ENCODE measurements around the gene PPM1H.

Gene PPM1H

GRCh38 chr12:62695696-62696095, 239.3 kb downstream of the PPM1H start:
- ATAC-seq (ENCODE audit: insufficient read depth, low read depth) (no peak), DNase-seq (no peak)
- Histone ChIP-seq H3K27ac (ENCODE audit: low read length) (no peak overlapping the region), H3K4me3 (ENCODE audit: low read depth in 1 of 2, low read length in 2 of 2) (no peak overlapping the region), H3K27me3 (ENCODE audit: insufficient read depth, low read length, poor library complexity) (no peaks in the 10 kb centered on the region), H3K9ac (ENCODE audit: low read depth, low read length) (no peak overlapping the region), H3K9me3 (ENCODE audit: insufficient read depth, low read length, severe bottlenecking) (no peaks in the 10 kb centered on the region), H4K20me1 (ENCODE audit: insufficient read depth, low read length) (no peaks in the 10 kb centered on the region), H2AFZ (ENCODE audit: low read depth, low read length) (no peak overlapping the region), H3K36me3 (ENCODE audit: insufficient read depth, low read length) (no peaks in the 10 kb centered on the region), H3K4me2 (ENCODE audit: insufficient read depth, low read length) (no peak overlapping the region), H3K4me1 (ENCODE audit: insufficient read depth, low read length) (no peaks in the 10 kb centered on the region), H3K79me2 (ENCODE audit: insufficient read depth, low read length) (no peaks in the 10 kb centered on the region)
- TF ChIP-seq EZH2 (IDR thresholded peaks at IDR 0.05; ENCODE audit: borderline replicate concordance, low read depth, low read length, severe bottlenecking) (no peak), CTCF (IDR thresholded peaks at IDR 0.05; ENCODE audit: borderline replicate concordance, extremely low read depth, low read length, poor library complexity, severe bottlenecking) (no peak)

GRCh38 chr12:62694632-62695031, 240.3 kb downstream of the PPM1H start:
- Histone ChIP-seq H4K20me1 (ENCODE audit: insufficient read depth, low read length) (no peaks in the 10 kb centered on the region), H2AFZ (ENCODE audit: low read depth, low read length) (no peak overlapping the region), H3K4me1 (ENCODE audit: insufficient read depth, low read length) (no peaks in the 10 kb centered on the region), H3K36me3 (ENCODE audit: insufficient read depth, low read length) (no peaks in the 10 kb centered on the region), H3K27me3 (ENCODE audit: insufficient read depth, low read length, poor library complexity) (no peaks in the 10 kb centered on the region), H3K4me2 (ENCODE audit: insufficient read depth, low read length) (no peak overlapping the region), H3K4me3 (ENCODE audit: low read depth in 1 of 2, low read length in 2 of 2) (no peak overlapping the region), H3K79me2 (ENCODE audit: insufficient read depth, low read length) (no peaks in the 10 kb centered on the region), H3K9ac (ENCODE audit: low read depth, low read length) (no peak overlapping the region), H3K27ac (ENCODE audit: low read length) (no peak overlapping the region), H3K9me3 (ENCODE audit: insufficient read depth, low read length, severe bottlenecking) (no peaks in the 10 kb centered on the region)
- no peak for ATAC-seq (ENCODE audit: insufficient read depth, low read depth)
- no peak for DNase-seq
- no peak for TF ChIP-seq EZH2 (IDR thresholded peaks at IDR 0.05; ENCODE audit: borderline replicate concordance, low read depth, low read length, severe bottlenecking)
- no peak for TF ChIP-seq CTCF (IDR thresholded peaks at IDR 0.05; ENCODE audit: borderline replicate concordance, extremely low read depth, low read length, poor library complexity, severe bottlenecking)

- H3K27ac ChIP-seq (ENCODE audit: low read length) = no peak overlapping the region
- no peak overlapping the region for H3K4me3 ChIP-seq (ENCODE audit: low read depth in 1 of 2, low read length in 2 of 2)
- H3K36me3 ChIP-seq (ENCODE audit: insufficient read depth, low read length) = no peaks in the 10 kb centered on the region
- no peak overlapping the region for H2AFZ ChIP-seq (ENCODE audit: low read depth, low read length)
- H3K9ac ChIP-seq (ENCODE audit: low read depth, low read length) = no peak overlapping the region
- H3K4me2 ChIP-seq (ENCODE audit: insufficient read depth, low read length) = no peak overlapping the region
- H4K20me1 ChIP-seq (ENCODE audit: insufficient read depth, low read length) = no peaks in the 10 kb centered on the region
- no peaks in the 10 kb centered on the region for H3K79me2 ChIP-seq (ENCODE audit: insufficient read depth, low read length)
- H3K9me3 ChIP-seq (ENCODE audit: insufficient read depth, low read length, severe bottlenecking) = no peaks in the 10 kb centered on the region
- H3K27me3 ChIP-seq (ENCODE audit: insufficient read depth, low read length, poor library complexity) = no peaks in the 10 kb centered on the region
- no peaks in the 10 kb centered on the region for H3K4me1 ChIP-seq (ENCODE audit: insufficient read depth, low read length)
- DNase-seq (no peak), ATAC-seq (ENCODE audit: insufficient read depth, low read depth) (no peak)
- no peak for TF ChIP-seq EZH2 (IDR thresholded peaks at IDR 0.05; ENCODE audit: borderline replicate concordance, low read depth, low read length, severe bottlenecking)
- TF ChIP-seq CTCF (IDR thresholded peaks at IDR 0.05; ENCODE audit: borderline replicate concordance, extremely low read depth, low read length, poor library complexity, severe bottlenecking) = no peak
These were observed 240.8 kb downstream of the PPM1H start for GRCh38 chr12:62694116-62694515.
